PFSK-1 (cell line): ENCODE measurements around the gene PVALB. TPM values are rescaled to one million over a fixed set of nuclear protein-coding genes. Genes with fewer than 3 reads are reported as not detected.

ENCODE experiments used
- FOXP2 ChIP-seq: optimal IDR thresholded peaks from 2 replicates; pipeline ENCODE3; 2011; ENCODE audit warnings: borderline replicate concordance, control low read depth, inconsistent platforms; ENCODE audit not compliant: insufficient read depth; ENCODE audit errors: extremely low read length, extremely low read depth
- POLR2AphosphoS5 ChIP-seq: IDR thresholded peaks from 2 replicates; pipeline ENCODE4 v1.6.1; 2012; ENCODE audit warnings: low read depth, mild to moderate bottlenecking, control low read depth, low read length, moderate library complexity
- REST ChIP-seq, 2 experiments: IDR thresholded peaks; 2 replicates each; pipeline versions ENCODE4 v1.6.1 to v1.8.0; 2011 to 2012; ENCODE audit warnings: low read depth in 2 of 2, low read length in 2 of 2, control low read depth in 1 of 2, inconsistent platforms in 1 of 2, mild to moderate bottlenecking in 1 of 2, moderate library complexity in 1 of 2; ENCODE audit not compliant: insufficient read depth in 1 of 2
- SIN3A ChIP-seq: IDR thresholded peaks from 2 replicates; pipeline ENCODE4 v1.6.1; 2012; ENCODE audit warnings: mild to moderate bottlenecking, low read length, moderate library complexity, borderline replicate concordance; ENCODE audit not compliant: insufficient read depth
- TAF1 ChIP-seq: IDR thresholded peaks from 2 replicates; pipeline ENCODE4 v1.6.1; 2012; ENCODE audit warnings: low read length, control low read depth, borderline replicate concordance; ENCODE audit not compliant: insufficient read depth
- polyA plus RNA-seq: library from polyadenylated mRNA; unstranded; fragments of >200 nt; gene quantifications from one replicate; pipeline ENCODE4 v1.2.1, GENCODE V29; 2012; ENCODE audit warnings: low read depth, missing spikeins; ENCODE audit not compliant: insufficient read length

Gene PVALB
- not detected for polyA plus RNA-seq

- TF ChIP-seq TAF1 (no peak), SIN3A (no peak), POLR2AphosphoS5 (no peak), REST (IDR thresholded peaks at IDR 0.05; ENCODE audit: insufficient read depth in 1 of 2, low read depth in 2 of 2, low read length in 2 of 2) (no peak), FOXP2 (no peak)
Measured at GRCh38 chr22:36816636-36817524, at the start of gene PVALB. Gene PVALB, minus strand, starts transcription at chr22:36817035. Its CDS starts 30 bp downstream, at chr22:36817005.

GRCh38 chr22:36865346-36865745, 48.5 kb upstream of the PVALB start:
- no peak for TF ChIP-seq SIN3A
- peak; percentile 82 to 92 for TF ChIP-seq REST (IDR thresholded peaks at IDR 0.05; ENCODE audit: insufficient read depth in 1 of 2, low read depth in 2 of 2, low read length in 2 of 2)
- no peak for TF ChIP-seq POLR2AphosphoS5

GRCh38 chr22:36864454-36865215, 47.8 kb upstream of the PVALB start:
- TF ChIP-seq SIN3A = no peak
- no peak for TF ChIP-seq POLR2AphosphoS5
- no peak for TF ChIP-seq REST (IDR thresholded peaks at IDR 0.05; ENCODE audit: insufficient read depth in 1 of 2, low read depth in 2 of 2, low read length in 2 of 2)
- TF ChIP-seq FOXP2 = no peak
- TF ChIP-seq TAF1 = no peak

- TF ChIP-seq FOXP2 = no peak
- TF ChIP-seq POLR2AphosphoS5 = no peak
- TF ChIP-seq SIN3A = no peak
- TF ChIP-seq REST (IDR thresholded peaks at IDR 0.05; ENCODE audit: insufficient read depth in 1 of 2, low read depth in 2 of 2, low read length in 2 of 2) = no peak
- no peak for TF ChIP-seq TAF1
Measured at GRCh38 chr22:36863979-36864378, 47.1 kb upstream of the PVALB start.
